Endodermal cell (in vitro differentiated cells): ENCODE measurements around the gene MAD2L2. TPM values are rescaled to one million over a fixed set of nuclear protein-coding genes. Genes with fewer than 3 reads are reported as not detected.
A peak's percentile ranks its signal among the peaks of the same experiment; 100 is the strongest.

Source experiments
- DNase-seq: peaks from one replicate; pipeline ENCODE4 v3.0.0-alpha.2; 2017
- H3K27ac ChIP-seq: 2 replicates; pipeline ENCODE4 v1.5.1; 2013; ENCODE audit warnings: mild to moderate bottlenecking, low read depth, low read length, moderate library complexity
- H3K27me3 ChIP-seq: 2 replicates; pipeline ENCODE4 v1.6.1; 2013; ENCODE audit warnings: mild to moderate bottlenecking, low read length, moderate library complexity; ENCODE audit not compliant: insufficient read depth, control insufficient read depth, poor library complexity, severe bottlenecking
- H3K36me3 ChIP-seq: 2 replicates; pipeline ENCODE4 v1.7.0; 2013; ENCODE audit warnings: mild to moderate bottlenecking, low read length, moderate library complexity; ENCODE audit not compliant: control insufficient read depth, insufficient read depth
- H3K4me1 ChIP-seq: one replicate; pipeline ENCODE4 v1.7.0; 2013; ENCODE audit warnings: low read length; ENCODE audit not compliant: control insufficient read depth, insufficient read depth
- H3K4me3 ChIP-seq: 2 replicates; pipeline ENCODE4 v1.5.1; 2013; ENCODE audit warnings: mild to moderate bottlenecking, low read length, moderate library complexity
- H3K9ac ChIP-seq: 2 replicates; pipeline ENCODE4 v1.6.1; 2013; ENCODE audit warnings: mild to moderate bottlenecking, low read length, moderate library complexity; ENCODE audit not compliant: poor library complexity, severe bottlenecking; ENCODE audit errors: extremely low read depth
- H3K9me3 ChIP-seq: 2 replicates; pipeline ENCODE4 v1.6.1; 2013; ENCODE audit warnings: mild to moderate bottlenecking, low read length, moderate library complexity; ENCODE audit not compliant: control insufficient read depth
- H3K27ac Mint-ChIP-seq: 2 replicates; pipeline ENCODE4 v1.8.0; 2020; ENCODE audit warnings: mixed read lengths
- H3K27me3 Mint-ChIP-seq: 2 replicates; pipeline ENCODE4 v1.8.0; 2021; ENCODE audit warnings: mild to moderate bottlenecking, mixed read lengths; ENCODE audit not compliant: insufficient read depth
- H3K36me3 Mint-ChIP-seq: 2 replicates; pipeline ENCODE4 v1.8.0; 2020; ENCODE audit warnings: low read depth, mixed read lengths
- H3K4me1 Mint-ChIP-seq: 2 replicates; pipeline ENCODE4 v1.8.0; 2020; ENCODE audit warnings: mixed read lengths
- H3K4me3 Mint-ChIP-seq: 2 replicates; pipeline ENCODE4 v1.8.0; 2020; ENCODE audit warnings: mild to moderate bottlenecking, moderate library complexity, mixed read lengths
- H3K9me3 Mint-ChIP-seq: 2 replicates; pipeline ENCODE4 v1.8.0; 2020; ENCODE audit warnings: mild to moderate bottlenecking, mixed read lengths
- CTCF ChIP-seq: fragments of 200-600 bp; sonication (generic); conservative IDR thresholded peaks from 2 replicates; pipeline ENCODE4 v1.5.0; 2021; ENCODE audit warnings: antibody characterized with exemption, mild to moderate bottlenecking
- whole genome bisulfite sequencing, 2 experiments: methylation state at CpG; one replicate each; pipeline versions ENCODE4 v1.1.5 to v1.1.7; 2013; ENCODE audit warnings: missing lambda C conversion rate in 2 of 2, mixed read lengths in 1 of 2; ENCODE audit not compliant: insufficient coverage in 1 of 2, insufficient read length in 1 of 2; 5-methylcytosine and 5-hydroxymethylcytosine counted together
- total RNA-seq, 2 donors: library from RNA; stranded (reverse); fragmentation: NEBNext Ultra II Directional in 1 of 2; extraction: Animal tissue kit (Norgen Biotek cat#: 25700) in 1 of 2; gene quantifications; 2 replicates in 1 of 2; 3 replicates in 1 of 2; pipeline ENCODE4 v1.2.1, GENCODE V29; 2021

The MAD2L2 gene
- total RNA-seq, 2 donors from 2014 or later, result 128 to 132 TPM

GRCh38 chr1:11651017-11651416 lies 29.9 kb downstream of the MAD2L2 start:
- no peaks in the 10 kb centered on the region for H3K36me3 ChIP-seq
- Mint-ChIP-seq H3K9me3 (no peaks in the 10 kb centered on the region), H3K36me3 (peaks cover 3% of the 10 kb centered on the region), H3K27ac (no peak overlapping the region), H3K27me3 (peaks cover 52% of the 10 kb centered on the region), H3K4me1 (peaks cover 2% of the 10 kb centered on the region), H3K4me3 (peak overlapping the region; percentile 28)
- peaks cover 7% of the 10 kb centered on the region for H3K4me1 ChIP-seq
- 88 to 100% methylated on average over 3 to 4 of the region's 4 CpGs for whole genome bisulfite sequencing, 2 experiments
- no peak overlapping the region for H3K27ac ChIP-seq
- no peak for TF ChIP-seq CTCF
- no peak for DNase-seq
- no peaks in the 10 kb centered on the region for H3K9me3 ChIP-seq
- H3K4me3 ChIP-seq, result no peak overlapping the region
- H3K27me3 ChIP-seq, result peaks cover 65% of the 10 kb centered on the region
- H3K9ac ChIP-seq, result no peak overlapping the region

GRCh38 chr1:11650331-11650991 lies 30.5 kb downstream of the MAD2L2 start:
- Histone ChIP-seq H3K9ac (no peak overlapping the region), H3K36me3 (no peaks in the 10 kb centered on the region), H3K4me3 (no peak overlapping the region), H3K9me3 (no peaks in the 10 kb centered on the region), H3K4me1 (peaks cover 1% of the 10 kb centered on the region), H3K27me3 (peaks cover 61% of the 10 kb centered on the region), H3K27ac (no peak overlapping the region)
- 15 to 16% methylated on average over 6 to 47 of the region's 47 CpGs for WGBS, 2 experiments
- Mint-ChIP-seq H3K27ac (no peak overlapping the region), H3K9me3 (no peaks in the 10 kb centered on the region), H3K27me3 (peaks cover 48% of the 10 kb centered on the region), H3K4me3 (peak overlapping the region; percentile 28), H3K4me1 (peaks cover 2% of the 10 kb centered on the region), H3K36me3 (no peaks in the 10 kb centered on the region)
- DNase-seq, result peak; percentile 90
- peak; percentile 68 for TF ChIP-seq CTCF

- H3K27ac ChIP-seq, result no peak overlapping the region
- H3K4me3 Mint-ChIP-seq, result no peak overlapping the region
- H3K9ac ChIP-seq, result no peak overlapping the region
- TF ChIP-seq CTCF, result no peak
- H3K27me3 ChIP-seq, result peaks cover 61% of the 10 kb centered on the region
- H3K36me3 ChIP-seq, result no peaks in the 10 kb centered on the region
- no peaks in the 10 kb centered on the region for H3K36me3 Mint-ChIP-seq
- no peaks in the 10 kb centered on the region for H3K9me3 ChIP-seq
- no peak for DNase-seq
- WGBS, 2 experiments, result 44 to 57% methylated on average over 10 to 21 of the region's 21 CpGs
- H3K27me3 Mint-ChIP-seq, result peaks cover 46% of the 10 kb centered on the region
- no peaks in the 10 kb centered on the region for H3K9me3 Mint-ChIP-seq
- H3K4me1 ChIP-seq, result no peaks in the 10 kb centered on the region
- peaks cover 2% of the 10 kb centered on the region for H3K4me1 Mint-ChIP-seq
- no peak overlapping the region for H3K4me3 ChIP-seq
- H3K27ac Mint-ChIP-seq, result no peak overlapping the region
Measured at GRCh38 chr1:11649624-11650330, 31.2 kb downstream of the MAD2L2 start.
